Myometrial cell (primary cell): Measurements from ENCODE around the gene KLK1. TPM values are rescaled to one million over a fixed set of nuclear protein-coding genes. Genes with fewer than 3 reads are reported as not detected.

Source experiments
- total RNA-seq: library from RNA; depleted of rRNA; stranded (reverse); fragments of >200 nt; gene quantifications from 2 replicates; pipeline ENCODE4 v1.2.3, GENCODE V29; 2015

Gene KLK1
- not detected in 2 replicates for total RNA-seq

DNA sequence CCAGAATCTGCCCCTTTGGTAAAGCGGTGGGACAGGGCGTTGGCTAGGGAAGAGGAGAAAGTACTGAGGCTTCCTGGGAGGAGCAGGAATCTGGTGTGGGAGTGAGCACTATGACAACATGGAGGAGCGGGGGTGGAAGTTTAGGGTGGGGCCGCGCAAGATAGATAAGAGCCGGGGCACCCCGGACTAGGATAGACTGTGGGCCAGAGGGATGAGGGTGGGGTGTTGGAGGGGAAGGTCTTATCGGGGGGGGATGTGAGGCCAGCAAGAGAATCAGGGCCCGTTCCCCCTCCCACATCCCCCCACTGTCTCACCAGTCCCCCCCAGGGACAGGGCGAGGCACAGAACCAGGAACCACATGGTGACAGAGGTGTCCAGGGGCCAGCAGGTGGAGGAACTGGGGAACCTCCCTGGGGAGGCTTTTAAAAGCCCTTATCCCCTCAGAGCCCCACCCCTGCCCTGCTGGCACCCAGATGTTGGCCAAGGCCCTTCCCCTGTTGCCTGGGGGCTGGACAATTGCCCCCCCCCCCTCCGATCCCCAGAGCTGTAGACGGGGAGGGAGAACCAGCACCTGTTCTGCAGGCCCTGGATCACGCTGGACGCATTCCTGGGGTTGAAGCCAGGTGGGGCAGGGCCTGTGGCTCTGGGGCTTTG, at the start of gene KLK1:
TSS of gene KLK1 (minus strand) at position 399 of the 654 bp plus-strand sequence. CDS start at position 360, 39 bp downstream.

DNA sequence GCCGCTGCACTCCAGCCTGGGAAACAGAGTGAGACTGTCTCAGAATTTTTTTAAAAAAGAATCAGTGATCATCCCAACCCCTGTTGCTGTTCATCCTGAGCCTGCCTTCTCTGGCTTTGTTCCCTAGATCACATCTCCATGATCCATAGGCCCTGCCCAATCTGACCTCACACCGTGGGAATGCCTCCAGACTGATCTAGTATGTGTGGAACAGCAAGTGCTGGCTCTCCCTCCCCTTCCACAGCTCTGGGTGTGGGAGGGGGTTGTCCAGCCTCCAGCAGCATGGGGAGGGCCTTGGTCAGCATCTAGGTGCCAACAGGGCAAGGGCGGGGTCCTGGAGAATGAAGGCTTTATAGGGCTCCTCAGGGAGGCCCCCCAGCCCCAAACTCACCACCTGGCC, 49.5 kb upstream of the KLK1 start, which contains the start of gene KLK2:
TSS of gene KLK2 (plus strand) at position 384 of the 400 bp plus-strand sequence. CDS start 35 bp downstream, outside the sequence.

DNA sequence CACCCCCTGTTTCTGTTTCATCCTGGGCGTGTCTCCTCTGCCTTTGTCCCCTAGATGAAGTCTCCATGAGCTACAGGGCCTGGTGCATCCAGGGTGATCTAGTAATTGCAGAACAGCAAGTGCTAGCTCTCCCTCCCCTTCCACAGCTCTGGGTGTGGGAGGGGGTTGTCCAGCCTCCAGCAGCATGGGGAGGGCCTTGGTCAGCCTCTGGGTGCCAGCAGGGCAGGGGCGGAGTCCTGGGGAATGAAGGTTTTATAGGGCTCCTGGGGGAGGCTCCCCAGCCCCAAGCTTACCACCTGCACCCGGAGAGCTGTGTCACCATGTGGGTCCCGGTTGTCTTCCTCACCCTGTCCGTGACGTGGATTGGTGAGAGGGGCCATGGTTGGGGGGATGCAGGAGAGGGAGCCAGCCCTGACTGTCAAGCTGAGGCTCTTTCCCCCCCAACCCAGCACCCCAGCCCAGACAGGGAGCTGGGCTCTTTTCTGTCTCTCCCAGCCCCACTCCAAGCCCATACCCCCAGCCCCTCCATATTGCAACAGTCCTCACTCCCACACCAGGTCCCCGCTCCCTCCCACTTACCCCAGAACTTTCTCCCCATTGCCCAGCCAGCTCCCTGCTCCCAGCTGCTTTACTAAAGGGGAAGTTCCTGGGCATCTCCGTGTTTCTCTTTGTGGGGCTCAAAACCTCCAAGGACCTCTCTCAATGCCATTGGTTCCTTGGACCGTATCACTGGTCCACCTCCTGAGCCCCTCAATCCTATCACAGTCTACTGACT, 31.2 kb upstream of the KLK1 start, which contains the start of gene KLK3:
TSS of gene KLK3 (plus strand) at position 280 of the 775 bp plus-strand sequence. CDS start at position 321, 41 bp downstream.

DNA sequence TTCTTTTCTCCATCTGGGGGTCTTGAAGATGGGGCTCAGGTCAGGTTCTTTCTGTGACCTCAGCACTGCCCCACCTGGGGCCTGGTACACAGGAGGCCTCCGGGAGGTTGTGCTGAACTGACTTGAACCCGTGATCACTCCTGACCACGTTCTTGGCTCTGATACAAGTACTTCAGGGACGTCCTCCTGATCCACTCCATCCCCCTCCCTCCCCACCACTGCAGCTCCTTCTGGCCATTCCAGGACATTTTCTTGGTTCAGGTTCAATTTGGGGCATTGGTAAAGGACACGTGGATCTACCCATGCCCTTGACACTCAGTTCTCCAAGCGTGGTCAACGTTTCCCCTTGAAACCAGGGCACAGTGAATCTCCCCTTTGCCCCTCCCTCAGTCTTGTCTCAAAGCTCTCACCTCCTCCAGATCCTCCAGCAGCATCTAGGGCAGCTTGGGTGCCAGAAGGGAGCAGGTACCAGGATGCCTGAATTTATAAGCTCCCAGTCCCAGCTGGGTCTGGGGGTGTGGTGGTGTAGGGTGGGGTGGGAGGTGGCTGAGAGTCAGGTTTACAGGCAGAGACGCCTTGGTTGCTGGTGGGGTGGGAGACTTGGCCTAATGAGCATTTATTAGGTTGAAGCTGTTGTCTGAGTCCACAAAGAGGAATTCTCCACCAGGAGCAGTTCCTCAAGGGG, 9.7 kb upstream of the KLK1 start, which contains the start of gene KLK15:
TSS of gene KLK15 (minus strand) at position 458 of the 685 bp plus-strand sequence. CDS start 2,082 bp downstream, outside the sequence.

DNA sequence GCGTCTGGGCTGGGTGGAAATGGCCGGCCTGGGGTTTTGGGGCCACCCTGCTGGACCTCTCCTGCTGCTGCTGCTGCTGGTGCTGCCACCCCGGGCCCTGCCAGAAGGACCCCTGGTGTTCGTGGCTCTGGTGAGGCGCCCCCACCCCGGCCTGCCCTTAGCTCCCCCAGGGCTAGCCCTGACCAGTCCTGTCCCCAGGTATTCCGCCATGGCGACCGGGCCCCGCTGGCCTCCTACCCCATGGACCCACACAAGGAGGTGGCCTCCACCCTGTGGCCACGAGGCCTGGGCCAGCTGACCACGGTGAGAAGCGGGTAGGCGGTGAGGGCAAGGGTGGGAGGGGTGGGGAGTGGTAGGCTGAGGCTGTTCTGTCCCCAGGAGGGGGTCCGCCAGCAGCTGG, 33.2 kb downstream of the KLK1 start, which contains the start of gene ACP4:
TSS of gene ACP4 (plus strand) at position 20 of the 400 bp plus-strand sequence. CDS start at position 20, 0 bp downstream.

DNA sequence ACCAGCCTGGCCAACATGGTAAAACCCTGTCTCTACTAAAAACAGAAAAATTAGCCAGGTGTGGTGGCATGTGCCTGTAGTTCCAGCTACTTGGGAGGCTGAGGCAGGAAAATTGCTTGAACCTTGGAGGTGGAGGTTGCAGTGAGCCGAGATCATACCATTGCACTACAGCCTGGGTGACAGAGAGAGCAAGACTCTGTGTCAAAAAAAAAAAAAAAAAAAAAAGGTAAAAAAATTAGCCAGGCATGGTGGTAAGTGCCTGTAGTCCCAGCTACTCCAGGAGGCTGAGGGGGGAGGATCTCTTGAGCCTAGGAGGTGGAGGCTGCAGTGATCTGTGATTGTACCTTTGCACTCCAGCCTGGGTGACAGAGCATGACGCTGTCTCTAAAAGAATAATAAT, 53.4 kb downstream of the KLK1 start, which contains the start of gene GPR32:
TSS of gene GPR32 (plus strand) at position 301 of the 400 bp plus-strand sequence. CDS start 137 bp downstream, outside the sequence.

Other genes starting within 250 kb of the KLK1 start
- 0.35 TPM in 1 of 2 replicates, not detected in the other for gene SYT3, start 183.9 kb downstream of the KLK1 start, total RNA-seq
- gene C19orf81, start 174.3 kb downstream of the KLK1 start, total RNA-seq = not detected in 2 replicates
- 6.6 and 10.6 TPM in 2 replicates for gene SHANK1, start 104.0 kb downstream of the KLK1 start, total RNA-seq
- gene CLEC11A, start 100.4 kb downstream of the KLK1 start, total RNA-seq = 167 and 170 TPM in 2 replicates
- not detected in 2 replicates for gene GPR32, start 53.3 kb downstream of the KLK1 start, total RNA-seq
- gene ACP4, start 33.4 kb downstream of the KLK1 start, total RNA-seq = not detected in 2 replicates
- gene KLK15, start 9.8 kb upstream of the KLK1 start, total RNA-seq = not detected in 2 replicates
- not detected in 2 replicates for gene KLK3, start 31.1 kb upstream of the KLK1 start, total RNA-seq
- not detected in 2 replicates for gene KLK2, start 49.7 kb upstream of the KLK1 start, total RNA-seq
- gene KLK4, start 87.6 kb upstream of the KLK1 start, total RNA-seq = not detected in 2 replicates
- not detected in 2 replicates for gene KLK5, start 129.3 kb upstream of the KLK1 start, total RNA-seq
- gene KLK6, start 145.8 kb upstream of the KLK1 start, total RNA-seq = not detected in 2 replicates
- gene KLK7, start 160.1 kb upstream of the KLK1 start, total RNA-seq = not detected in 2 replicates
- not detected in 2 replicates for gene KLK8, start 177.8 kb upstream of the KLK1 start, total RNA-seq
- not detected in 2 replicates for gene KLK10, start 195.9 kb upstream of the KLK1 start, total RNA-seq
- gene KLK11, start 202.8 kb upstream of the KLK1 start, total RNA-seq = not detected in 2 replicates
- gene KLK12, start 211.2 kb upstream of the KLK1 start, total RNA-seq = not detected in 2 replicates
- gene KLK13, start 241.3 kb upstream of the KLK1 start, total RNA-seq = not detected in 2 replicates